Transverse colon (tissue), 4 donors: ENCODE results near the gene PCED1B. TPM values are rescaled to one million over a fixed set of nuclear protein-coding genes. Genes with fewer than 3 reads are reported as not detected.

Source experiments
- DNase-seq: peaks from one replicate; pipeline ENCODE4 v3.0.0-alpha.2; 2019
- H3K27ac ChIP-seq, 4 donors: fragments of 200-600 bp; sonication (generic); 2 replicates each; pipeline ENCODE4 v1.5.1; 2016 to 2018; ENCODE audit warnings: inconsistent platforms in 4 of 4
- H3K27me3 ChIP-seq: fragments of 200-600 bp; sonication (generic); 2 replicates; pipeline ENCODE4 v1.5.1; 2017; ENCODE audit warnings: inconsistent platforms
- H3K36me3 ChIP-seq, 4 donors: fragments of 200-600 bp; sonication (generic); 2 replicates each; pipeline ENCODE4 v1.5.1; 2017 to 2019; ENCODE audit warnings: inconsistent platforms in 4 of 4
- H3K4me1 ChIP-seq, 4 donors: fragments of 200-600 bp; sonication (generic); 2 replicates each; pipeline ENCODE4 v1.5.1; 2017 to 2020; ENCODE audit warnings: inconsistent platforms in 4 of 4
- H3K4me3 ChIP-seq, 4 donors: fragments of 200-600 bp; sonication (generic); 1 replicate in 1 of 4; 2 replicates in 3 of 4; pipeline versions ENCODE4 v1.5.1 to v1.6.1; 2017 to 2019; ENCODE audit warnings: inconsistent platforms in 4 of 4
- H3K9me3 ChIP-seq, 2 donors: fragments of 200-600 bp; sonication (generic); 2 replicates each; pipeline ENCODE4 v1.5.1; 2017 to 2019; ENCODE audit warnings: inconsistent platforms in 2 of 2
- EP300 ChIP-seq: sonication (generic); formaldehyde crosslinking; IDR thresholded peaks from one replicate; pipeline ENCODE4 v1.6.1; 2017; ENCODE audit warnings: antibody characterized with exemption, low read depth
- POLR2A ChIP-seq: fragments of 450-650 bp; IDR thresholded peaks from one replicate; pipeline ENCODE4 v1.6.1; 2016; ENCODE audit warnings: antibody characterized with exemption, mild to moderate bottlenecking, moderate library complexity
- POLR2AphosphoS5 ChIP-seq, 3 donors: sonication (generic); formaldehyde crosslinking; IDR thresholded peaks; one replicate each; pipeline ENCODE4 v1.6.1; 2016; ENCODE audit warnings: antibody characterized with exemption in 3 of 3
- WGBS, 2 donors: methylation state at CpG; one replicate each; pipeline ENCODE4 v1.1.5; 2018; ENCODE audit warnings: low coverage in 1 of 2; 5-methylcytosine and 5-hydroxymethylcytosine counted together
- in situ Hi-C, 4 donors: fragments of 200-750 bp; cut with MboI; loops; one replicate each; pipeline versions ENCODE4 v1.15.0 to v1.15.1; 2017; ENCODE audit warnings: low sequenced_read_pairs in 3 of 4, low pct_ligation_motif_present in 1 of 4, low pct_unique_long_range_greater_than_20kb in 1 of 4
- intact Hi-C: fragments of 100-400 bp; cut with DNase I; formaldehyde crosslinking; loops from one replicate; pipeline ENCODE4 v1.15.1; 2023; ENCODE audit warnings: low total_unique reads
- total RNA-seq, 4 donors: library from RNA; depleted of rRNA; stranded (reverse); fragments of >200 nt; gene quantifications; one replicate each; pipeline ENCODE4 v1.1.0, GENCODE V29; 2016
- TF ChIP-seq, protein P1 (sequence below), 5 experiments: fragments of 200-600 bp in 3 of 5; fragments of 450-650 bp in 2 of 5; sonication (generic) in 3 of 5; IDR thresholded peaks; 1 replicate in 2 of 5; 2 replicates in 3 of 5; pipeline ENCODE4 v1.5.1; 2016 to 2017; ENCODE audit warnings: antibody characterized with exemption in 5 of 5, inconsistent platforms in 3 of 5, mild to moderate bottlenecking in 2 of 5, moderate library complexity in 1 of 5

The PCED1B gene
- total RNA-seq, 4 donors from 2014 or later: 2.7 to 52.0 (median 3.0) TPM; not detected in 1

DNA sequence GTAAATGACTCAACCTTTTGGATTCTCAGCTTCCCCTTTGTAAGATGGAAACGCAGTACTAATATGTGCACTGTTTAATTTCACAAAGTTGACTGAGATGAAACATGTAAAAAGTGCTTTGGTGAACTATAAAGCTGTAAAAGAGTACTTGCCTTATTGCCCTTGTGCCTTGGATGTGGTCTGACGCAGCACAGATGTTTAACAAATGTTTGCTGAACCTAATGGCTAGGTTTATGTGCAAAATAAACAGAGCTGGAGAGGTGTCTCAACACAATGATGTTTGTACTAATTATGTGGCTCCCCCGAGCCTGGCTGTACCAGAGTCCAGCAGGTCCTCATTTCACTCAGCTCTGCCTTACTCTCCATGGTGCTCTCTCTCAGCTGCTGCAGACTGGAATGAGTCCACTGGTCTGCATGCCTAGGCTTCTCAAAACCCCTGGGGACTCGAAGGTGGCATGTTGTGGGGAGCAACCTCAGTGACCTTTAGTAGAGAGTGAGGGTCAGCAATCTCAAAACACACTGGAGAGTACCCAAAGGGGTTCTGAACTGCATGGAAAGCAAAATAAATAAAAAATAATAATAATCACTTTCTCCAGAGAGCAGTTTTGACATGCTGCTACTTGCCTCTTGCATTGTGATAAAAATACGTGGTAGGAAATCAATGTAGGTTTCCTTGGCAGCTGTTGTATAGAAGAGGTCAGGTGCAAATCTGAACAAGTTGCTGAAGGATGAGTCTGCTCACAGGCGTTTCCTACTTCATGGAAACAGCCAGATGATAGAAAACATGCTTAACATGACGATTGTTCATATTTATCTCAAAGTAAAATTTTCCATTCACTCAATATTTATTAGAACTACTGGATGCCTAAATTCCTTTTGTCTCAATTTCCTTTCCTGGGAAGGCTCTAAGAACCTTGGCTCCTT is 8.9 kb downstream of the PCED1B start:
- Histone ChIP-seq H3K27ac (peak overlapping the region; percentile 52 to 88 (median 80)), H3K36me3 (no peaks in the 10 kb centered on the region), H3K27me3 (no peaks in the 10 kb centered on the region), H3K4me1 (peaks cover 6 to 50% (median 22%) of the 10 kb centered on the region in 4 donors), H3K4me3 (no peak overlapping the region), H3K9me3 (no peaks in the 10 kb centered on the region)
- 42 to 51% methylated on average over 6 to 7 of the region's 7 CpGs for WGBS, 2 donors
- intact Hi-C loops (no loop called here), in situ Hi-C loops (no loop called here)
- DNase-seq: no peak
- TF ChIP-seq, protein P1, sequence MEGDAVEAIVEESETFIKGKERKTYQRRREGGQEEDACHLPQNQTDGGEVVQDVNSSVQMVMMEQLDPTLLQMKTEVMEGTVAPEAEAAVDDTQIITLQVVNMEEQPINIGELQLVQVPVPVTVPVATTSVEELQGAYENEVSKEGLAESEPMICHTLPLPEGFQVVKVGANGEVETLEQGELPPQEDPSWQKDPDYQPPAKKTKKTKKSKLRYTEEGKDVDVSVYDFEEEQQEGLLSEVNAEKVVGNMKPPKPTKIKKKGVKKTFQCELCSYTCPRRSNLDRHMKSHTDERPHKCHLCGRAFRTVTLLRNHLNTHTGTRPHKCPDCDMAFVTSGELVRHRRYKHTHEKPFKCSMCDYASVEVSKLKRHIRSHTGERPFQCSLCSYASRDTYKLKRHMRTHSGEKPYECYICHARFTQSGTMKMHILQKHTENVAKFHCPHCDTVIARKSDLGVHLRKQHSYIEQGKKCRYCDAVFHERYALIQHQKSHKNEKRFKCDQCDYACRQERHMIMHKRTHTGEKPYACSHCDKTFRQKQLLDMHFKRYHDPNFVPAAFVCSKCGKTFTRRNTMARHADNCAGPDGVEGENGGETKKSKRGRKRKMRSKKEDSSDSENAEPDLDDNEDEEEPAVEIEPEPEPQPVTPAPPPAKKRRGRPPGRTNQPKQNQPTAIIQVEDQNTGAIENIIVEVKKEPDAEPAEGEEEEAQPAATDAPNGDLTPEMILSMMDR (IDR thresholded peaks at IDR 0.05): no peak
- TF ChIP-seq EP300 (peak; percentile 81), POLR2AphosphoS5 (IDR thresholded peaks at IDR 0.05) (peak; percentile 80 to 85 (median 84)), POLR2A (no peak)

DNA sequence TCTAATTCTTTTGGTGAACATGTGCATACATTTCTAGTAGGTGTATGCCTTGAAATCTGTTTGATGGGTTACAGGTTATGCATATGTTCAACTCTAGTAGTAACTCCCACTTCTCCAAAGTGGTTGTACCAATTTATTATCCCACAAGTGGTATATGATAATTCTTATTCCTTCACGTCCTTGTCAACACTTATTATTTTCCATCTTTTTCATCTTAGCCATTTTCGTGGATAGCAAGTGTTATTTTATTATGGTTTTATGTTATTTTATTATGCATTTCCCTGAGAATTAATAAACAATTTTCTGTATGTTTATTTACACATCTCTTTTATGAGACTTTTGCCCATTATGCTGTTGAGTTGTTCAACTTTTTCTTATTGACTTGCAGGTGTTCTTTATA is 11.6 kb downstream of the PCED1B start:
- WGBS, 2 donors: 78 to 83% methylated on average over 2 of the region's 2 CpGs

GRCh38 chr12:47094804-47095203 is 15.4 kb downstream of the PCED1B start:
- WGBS, 2 donors: 80 to 92% methylated on average over 2 to 4 of the region's 4 CpGs
- no peak for DNase-seq
- Histone ChIP-seq H3K4me3 (no peak overlapping the region), H3K9me3 (no peaks in the 10 kb centered on the region), H3K36me3 (no peaks in the 10 kb centered on the region), H3K27me3 (no peaks in the 10 kb centered on the region), H3K27ac (peak overlapping the region in 1 of 4 donors; percentile 32), H3K4me1 (peaks cover 0 to 24% (median 9%) of the 10 kb centered on the region in 4 donors)
- in situ Hi-C loops (no loop called here), intact Hi-C loops (no loop called here)
- no peak for TF ChIP-seq POLR2AphosphoS5 (IDR thresholded peaks at IDR 0.05)
- no peak for TF ChIP-seq POLR2A
- TF ChIP-seq, protein P1 (IDR thresholded peaks at IDR 0.05): no peak
- TF ChIP-seq EP300: no peak

More for the DNA sequence above, 11.6 kb downstream of the PCED1B start:
- TF ChIP-seq POLR2AphosphoS5 (IDR thresholded peaks at IDR 0.05): no peak
- no peak for TF ChIP-seq EP300
- TF ChIP-seq POLR2A: no peak
- TF ChIP-seq, protein P1 (IDR thresholded peaks at IDR 0.05): no peak
- intact Hi-C loops (no loop called here), in situ Hi-C loops (no loop called here)
- DNase-seq: no peak
- Histone ChIP-seq H3K27ac (peak overlapping the region in 1 of 4 donors; percentile 25), H3K27me3 (no peaks in the 10 kb centered on the region), H3K4me1 (peaks cover 6 to 32% (median 13%) of the 10 kb centered on the region in 4 donors), H3K9me3 (no peaks in the 10 kb centered on the region), H3K36me3 (no peaks in the 10 kb centered on the region), H3K4me3 (no peak overlapping the region)

DNA sequence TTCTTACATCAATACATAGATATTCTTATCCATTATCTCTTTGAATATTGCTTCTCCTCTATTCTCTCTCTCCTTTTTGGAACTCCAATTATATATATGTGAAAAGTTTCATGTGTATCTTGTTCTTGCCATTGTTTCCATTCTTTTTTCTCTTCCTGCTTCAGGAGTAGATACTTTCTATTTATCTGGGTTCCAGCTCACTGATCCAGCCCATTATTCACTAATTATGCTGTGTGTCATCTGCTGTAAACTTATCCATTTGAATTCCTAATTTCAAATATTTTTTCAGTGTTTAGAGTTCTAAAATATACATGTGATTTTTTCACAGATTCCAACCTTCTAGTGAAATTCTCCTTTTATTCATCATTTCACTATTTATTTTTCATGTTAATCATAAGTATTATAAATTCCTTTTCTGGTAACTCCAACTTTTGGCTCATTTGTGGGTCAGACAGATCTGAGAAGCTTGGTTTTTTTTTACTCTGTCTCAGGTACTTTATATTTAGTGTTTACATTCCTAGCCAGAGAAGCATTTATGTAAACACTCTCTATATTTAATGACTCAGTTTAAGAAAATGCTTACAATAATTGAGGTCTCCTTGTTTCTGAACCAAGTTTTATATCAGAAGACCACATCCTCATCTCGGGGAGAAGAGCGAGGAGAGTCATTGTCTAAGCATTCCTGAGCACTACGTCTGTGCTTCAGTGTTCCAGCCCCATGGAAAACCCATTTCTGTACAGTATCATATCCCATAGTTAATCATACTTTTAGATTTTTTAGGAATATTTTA is 16.2 kb downstream of the PCED1B start:
- Histone ChIP-seq H3K36me3 (no peaks in the 10 kb centered on the region), H3K27me3 (no peaks in the 10 kb centered on the region), H3K4me3 (no peak overlapping the region), H3K4me1 (peaks cover 0 to 24% (median 9%) of the 10 kb centered on the region in 4 donors), H3K27ac (peak overlapping the region in 2 of 4 donors; percentile 4 to 32), H3K9me3 (no peaks in the 10 kb centered on the region)
- no peak for DNase-seq
- intact Hi-C loops: no loop called here
- WGBS, 2 donors: 80 to 87% methylated on average over 3 of the region's 3 CpGs
- in situ Hi-C loops: no loop called here
- TF ChIP-seq POLR2AphosphoS5 (IDR thresholded peaks at IDR 0.05) (no peak), POLR2A (no peak), EP300 (no peak)
- TF ChIP-seq, protein P1 (IDR thresholded peaks at IDR 0.05): no peak
